GM18951 (cell line): Measurements from ENCODE around the gene RNF141.

Source experiments
- POLR2A ChIP-seq: IDR thresholded peaks from 4 replicates; pipeline ENCODE4 v1.6.1; 2011; ENCODE audit warnings: mild to moderate bottlenecking; ENCODE audit not compliant: insufficient read length, insufficient read depth; ENCODE audit errors: extremely low read depth
- in situ Hi-C: fragments of 300-500 bp; cut with MboI; formaldehyde crosslinking; loops from one replicate; pipeline ENCODE4 v1.12.0; 2022; ENCODE audit warnings: low sequenced_read_pairs, mixed read lengths, inconsistent platforms; ENCODE audit not compliant: unreplicated experiment

RNF141 gene

DNA sequence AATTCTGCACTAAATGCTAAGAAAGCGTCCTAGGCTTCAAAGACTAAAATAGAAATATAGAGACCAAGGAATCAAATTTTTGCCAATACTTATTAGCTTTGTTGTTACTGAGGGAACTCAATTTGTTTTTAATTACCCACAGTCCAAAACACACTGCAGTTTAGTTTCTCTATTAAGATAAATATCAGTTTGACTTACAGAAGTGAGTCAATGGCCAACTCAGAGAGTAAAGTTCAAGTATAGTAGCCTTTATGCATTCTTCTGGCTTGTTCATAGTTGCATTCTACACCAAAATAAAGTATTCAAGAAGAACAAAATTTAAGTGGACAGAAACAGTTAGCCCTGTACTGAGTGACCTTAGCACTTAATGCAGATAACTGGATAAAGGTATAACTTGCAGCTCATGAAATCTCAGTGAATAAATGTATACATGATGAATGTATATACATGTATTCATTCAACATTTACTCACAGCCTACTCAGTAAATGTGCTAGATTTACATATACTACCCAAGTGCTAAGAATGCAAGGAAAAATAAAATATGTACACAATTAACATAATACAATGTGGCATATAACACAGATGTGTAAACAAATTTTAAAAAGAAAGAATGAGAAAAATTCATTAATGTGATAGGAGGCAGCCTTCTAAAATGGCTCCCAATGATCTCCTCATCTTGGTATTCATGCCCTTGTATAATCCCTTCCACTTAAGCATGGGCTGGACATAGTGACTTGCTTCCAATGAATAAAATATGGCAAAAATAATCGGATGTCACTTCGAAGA, 9.7 kb upstream of the RNF141 start:
- in situ Hi-C loops, result no loop called here
- TF ChIP-seq POLR2A, result no peak

- in situ Hi-C loops, result no loop called here
- no peak for TF ChIP-seq POLR2A
Observed at GRCh38 chr11:10544491-10545465, 3.8 kb upstream of the RNF141 start.

DNA sequence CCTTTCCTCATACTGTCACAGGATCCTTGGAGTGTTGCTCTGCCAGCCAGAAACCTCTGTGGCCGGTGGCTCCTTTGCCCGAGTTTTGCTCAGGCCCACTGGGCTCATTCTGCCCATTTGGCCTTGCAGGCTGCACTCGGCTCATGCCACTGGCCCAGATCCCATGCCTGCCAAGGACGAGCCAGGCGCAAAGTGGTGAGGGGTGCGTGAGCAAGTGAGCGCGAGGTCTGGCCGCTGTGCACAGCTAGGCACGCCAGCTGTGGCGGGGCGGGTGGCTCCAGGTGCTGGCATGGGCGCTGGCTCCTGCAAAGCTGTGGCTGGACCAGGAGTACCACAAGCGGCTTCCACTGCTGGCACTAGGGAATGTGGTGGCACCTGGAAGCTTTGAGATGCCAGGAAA, 2.8 kb upstream of the RNF141 start:
- TF ChIP-seq POLR2A, result no peak
- in situ Hi-C loops, result no loop called here

GRCh38 chr11:10542776-10543175, 1.8 kb upstream of the RNF141 start:
- no peak for TF ChIP-seq POLR2A
- in situ Hi-C loops, result no loop called here

- TF ChIP-seq POLR2A, result no peak
Observed at GRCh38 chr11:10541561-10541930, 559 bp upstream of the RNF141 start.

DNA sequence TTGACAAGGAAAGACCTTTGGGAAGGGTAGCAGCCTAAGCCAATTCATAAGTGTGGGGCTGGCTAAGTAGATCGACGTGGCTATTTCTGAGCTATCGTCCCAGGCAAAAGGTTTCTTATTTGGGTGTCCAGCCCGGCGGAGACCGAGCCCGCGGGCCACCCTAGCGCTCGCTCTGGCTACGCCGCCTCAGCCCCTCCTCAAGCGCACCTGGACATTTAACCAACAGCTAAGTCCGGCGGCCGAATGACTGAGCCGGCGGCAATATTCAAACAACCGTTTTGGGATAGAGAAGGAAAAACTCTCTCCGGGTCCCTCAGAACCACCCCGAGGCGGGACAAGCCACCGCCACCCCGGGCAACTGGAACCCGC, 457 bp downstream of the RNF141 start:
- no peak for TF ChIP-seq POLR2A
- in situ Hi-C loops, result no loop called here

More at GRCh38 chr11:10541561-10541930, 559 bp upstream of the RNF141 start:
- in situ Hi-C loops, result no loop called here

DNA sequence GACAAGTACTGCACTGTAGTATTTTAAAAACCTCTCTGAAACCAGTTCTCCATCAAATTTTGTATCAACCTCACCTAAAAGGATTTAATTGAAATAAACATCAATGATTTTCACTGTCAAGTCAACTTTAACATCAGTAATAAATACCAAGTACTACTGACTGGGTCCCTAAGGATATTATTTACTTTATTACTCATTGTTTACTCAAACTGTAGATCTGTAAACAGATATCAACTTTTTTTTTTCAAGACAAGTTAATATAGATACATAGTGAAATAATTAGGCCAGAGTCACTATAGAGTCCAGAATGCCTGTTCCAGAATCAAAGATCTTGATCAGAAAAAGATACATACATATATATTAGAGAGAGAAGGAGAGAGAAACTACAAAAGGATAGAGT, 1.6 kb downstream of the RNF141 start:
- TF ChIP-seq POLR2A, result no peak
- in situ Hi-C loops, result no loop called here

DNA sequence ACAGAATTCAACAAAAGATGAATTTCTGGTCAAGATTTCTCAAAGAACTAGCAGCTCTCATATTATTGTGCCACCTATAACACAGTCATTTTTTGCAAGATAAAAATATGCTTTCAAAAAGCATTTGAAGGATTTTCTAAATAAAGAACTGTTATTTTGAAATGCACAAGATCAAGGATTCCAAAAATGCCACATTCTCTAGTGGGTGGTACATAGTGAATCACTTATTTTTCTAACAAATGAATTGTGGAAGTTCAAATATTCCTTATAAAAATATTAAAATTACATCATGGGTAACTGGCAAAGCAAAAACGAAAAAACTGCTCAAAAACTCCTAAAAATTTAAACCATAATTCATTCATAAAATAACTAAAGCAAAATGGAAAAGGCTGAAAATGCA, 2.1 kb downstream of the RNF141 start:
- in situ Hi-C loops, result no loop called here

DNA sequence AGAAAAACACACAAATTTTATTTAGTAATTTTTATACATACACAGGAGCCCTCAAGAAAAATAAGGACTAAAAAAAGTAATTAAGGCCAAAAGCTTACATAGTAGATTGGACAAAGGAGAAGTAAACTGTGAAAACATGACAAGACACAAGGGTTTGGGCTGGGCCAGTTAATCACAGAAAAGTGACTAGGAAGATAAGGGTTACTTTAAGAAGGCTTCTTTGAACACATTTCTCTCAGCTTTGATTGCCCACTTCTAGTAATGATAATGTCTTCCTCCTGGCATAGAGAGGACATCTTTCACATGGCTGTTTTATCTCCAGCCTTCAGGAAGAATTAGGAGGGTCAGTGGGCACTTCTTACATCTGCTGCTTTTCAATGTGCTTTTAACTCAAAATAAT, 3.4 kb downstream of the RNF141 start:
- in situ Hi-C loops, result no loop called here
- TF ChIP-seq POLR2A, result no peak

More for the DNA sequence above, 2.1 kb downstream of the RNF141 start:
- TF ChIP-seq POLR2A, result no peak

DNA sequence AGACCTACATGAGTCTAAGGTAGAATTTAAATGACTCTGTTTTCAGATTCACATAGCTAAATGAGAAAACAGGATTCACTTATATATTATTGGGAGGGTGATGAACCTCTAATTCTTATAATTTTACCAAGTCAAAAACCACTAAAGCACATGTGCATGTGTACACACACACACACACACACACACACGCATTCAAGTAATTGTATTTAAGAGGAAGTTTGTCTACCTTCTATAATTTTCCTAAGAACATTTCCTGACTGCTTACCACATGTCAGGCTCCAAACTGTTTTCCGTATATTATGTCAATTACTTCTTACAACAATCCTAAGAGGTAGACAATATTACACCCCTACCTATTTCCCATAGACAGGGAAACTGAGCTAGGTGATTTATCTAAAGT, 6.7 kb downstream of the RNF141 start:
- in situ Hi-C loops, result no loop called here
- no peak for TF ChIP-seq POLR2A

DNA sequence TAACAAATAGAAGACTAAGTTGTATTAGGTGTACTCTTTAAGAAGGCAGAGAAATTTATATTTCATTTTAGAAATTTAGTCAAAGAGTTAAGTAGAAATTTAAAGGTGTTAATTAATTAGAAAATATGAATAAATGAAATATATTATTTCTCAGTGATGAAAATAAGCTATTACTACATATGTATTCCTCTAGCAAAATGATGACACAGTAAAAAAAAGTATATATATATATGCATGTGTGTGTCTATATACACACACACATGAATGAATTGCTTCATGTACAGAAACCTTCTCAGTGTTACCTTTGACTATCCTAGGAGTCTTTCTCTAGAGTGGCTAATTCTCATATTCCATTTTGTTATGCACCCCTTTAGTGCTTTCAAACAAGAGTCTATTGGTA, 7.7 kb downstream of the RNF141 start:
- in situ Hi-C loops, result no loop called here
- TF ChIP-seq POLR2A, result no peak

- in situ Hi-C loops, result no loop called here
- no peak for TF ChIP-seq POLR2A
Observed at GRCh38 chr11:10532526-10532925, 8.5 kb downstream of the RNF141 start.

GRCh38 chr11:10529279-10529678, 11.7 kb downstream of the RNF141 start:
- in situ Hi-C loops, result no loop called here
- TF ChIP-seq POLR2A, result no peak

DNA sequence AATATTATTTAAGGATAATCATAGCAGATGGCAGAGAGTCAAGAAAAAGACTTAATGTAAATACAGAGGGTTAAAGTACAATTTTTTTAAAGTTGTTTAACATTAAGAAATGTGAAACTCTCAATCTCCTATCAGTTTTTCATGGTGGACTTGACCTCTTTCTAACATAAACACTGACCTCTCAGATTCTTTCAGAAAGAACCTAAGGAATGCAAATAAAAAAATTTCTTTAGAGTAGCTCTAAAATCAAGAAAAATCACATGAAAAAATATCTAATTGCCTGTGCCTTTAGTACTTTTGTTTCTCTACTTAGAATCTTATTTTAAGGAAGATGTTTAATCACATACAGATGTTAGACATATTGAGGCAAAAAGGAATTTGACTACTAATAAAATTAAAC, 12.9 kb downstream of the RNF141 start:
- no peak for TF ChIP-seq POLR2A
- in situ Hi-C loops, result no loop called here
